ENCODE results near the gene RGS7.

The RGS7 gene

GRCh38 chr1:241272828-241273227 is 84.2 kb downstream of the RGS7 start:
- Histone ChIP-seq H3K4me1 (ENCODE audit: control insufficient read depth, insufficient read depth, low read length, poor library complexity, severe bottlenecking) (no peaks in the 10 kb centered on the region), H3K9me3 (ENCODE audit: control insufficient read depth, low read length) (peaks cover 7% of the 10 kb centered on the region), H3K27ac (ENCODE audit: low read depth, low read length, severe bottlenecking) (no peak overlapping the region), H3K4me3 (ENCODE audit: extremely low read depth, insufficient read depth, low read length, poor library complexity, severe bottlenecking) (no peak overlapping the region), H3K36me3 (ENCODE audit: control insufficient read depth, insufficient read depth, low read length) (no peaks in the 10 kb centered on the region)

- no peak overlapping the region for H3K4me3 ChIP-seq (ENCODE audit: extremely low read depth, insufficient read depth, low read length, poor library complexity, severe bottlenecking)
- peaks cover 7% of the 10 kb centered on the region for H3K9me3 ChIP-seq (ENCODE audit: control insufficient read depth, low read length)
- 80% methylated on average over 1 of the region's 1 CpG; no CpG with 5 or more reads in 1 of the 2 experiments for WGBS, 2 experiments (ENCODE audit: insufficient coverage in 2 of 2)
- H3K4me1 ChIP-seq (ENCODE audit: control insufficient read depth, insufficient read depth, low read length, poor library complexity, severe bottlenecking): no peaks in the 10 kb centered on the region
- H3K27ac ChIP-seq (ENCODE audit: low read depth, low read length, severe bottlenecking): no peak overlapping the region
- no peaks in the 10 kb centered on the region for H3K36me3 ChIP-seq (ENCODE audit: control insufficient read depth, insufficient read depth, low read length)
These were observed 85.6 kb downstream of the RGS7 start for GRCh38 chr1:241271427-241271826.

- Histone ChIP-seq H3K9me3 (ENCODE audit: control insufficient read depth, low read length) (peaks cover 7% of the 10 kb centered on the region), H3K27ac (ENCODE audit: low read depth, low read length, severe bottlenecking) (no peak overlapping the region), H3K4me3 (ENCODE audit: extremely low read depth, insufficient read depth, low read length, poor library complexity, severe bottlenecking) (no peak overlapping the region), H3K4me1 (ENCODE audit: control insufficient read depth, insufficient read depth, low read length, poor library complexity, severe bottlenecking) (no peaks in the 10 kb centered on the region), H3K36me3 (ENCODE audit: control insufficient read depth, insufficient read depth, low read length) (no peaks in the 10 kb centered on the region)
- WGBS, 2 experiments (ENCODE audit: insufficient coverage in 2 of 2): 83 to 94% methylated on average over 2 of the region's 2 CpGs
These were observed 87.0 kb downstream of the RGS7 start for GRCh38 chr1:241270016-241270415.

GRCh38 chr1:241269116-241269515 is 87.9 kb downstream of the RGS7 start:
- H3K4me1 ChIP-seq (ENCODE audit: control insufficient read depth, insufficient read depth, low read length, poor library complexity, severe bottlenecking): no peaks in the 10 kb centered on the region
- H3K27ac ChIP-seq (ENCODE audit: low read depth, low read length, severe bottlenecking): no peak overlapping the region
- no peaks in the 10 kb centered on the region for H3K36me3 ChIP-seq (ENCODE audit: control insufficient read depth, insufficient read depth, low read length)
- 83% methylated on average over 5 of the region's 9 CpGs for WGBS, 2 experiments (ENCODE audit: insufficient coverage in 2 of 2)
- H3K4me3 ChIP-seq (ENCODE audit: extremely low read depth, insufficient read depth, low read length, poor library complexity, severe bottlenecking): no peak overlapping the region
- H3K9me3 ChIP-seq (ENCODE audit: control insufficient read depth, low read length): peaks cover 7% of the 10 kb centered on the region

GRCh38 chr1:241266121-241266520 is 90.9 kb downstream of the RGS7 start:
- H3K4me3 ChIP-seq (ENCODE audit: extremely low read depth, insufficient read depth, low read length, poor library complexity, severe bottlenecking): no peak overlapping the region
- no peaks in the 10 kb centered on the region for H3K36me3 ChIP-seq (ENCODE audit: control insufficient read depth, insufficient read depth, low read length)
- 83% methylated on average over 1 of the region's 2 CpGs; no CpG with 5 or more reads in 1 of the 2 experiments for WGBS, 2 experiments (ENCODE audit: insufficient coverage in 2 of 2)

GRCh38 chr1:241265428-241265827 is 91.6 kb downstream of the RGS7 start:
- no peaks in the 10 kb centered on the region for H3K9me3 ChIP-seq (ENCODE audit: control insufficient read depth, low read length)
- H3K27ac ChIP-seq (ENCODE audit: low read depth, low read length, severe bottlenecking): no peak overlapping the region
- no peaks in the 10 kb centered on the region for H3K36me3 ChIP-seq (ENCODE audit: control insufficient read depth, insufficient read depth, low read length)
- H3K4me3 ChIP-seq (ENCODE audit: extremely low read depth, insufficient read depth, low read length, poor library complexity, severe bottlenecking): no peak overlapping the region
- H3K4me1 ChIP-seq (ENCODE audit: control insufficient read depth, insufficient read depth, low read length, poor library complexity, severe bottlenecking): no peaks in the 10 kb centered on the region
- 81 to 100% methylated on average over 1 to 2 of the region's 2 CpGs for WGBS, 2 experiments (ENCODE audit: insufficient coverage in 2 of 2)

More at GRCh38 chr1:241266121-241266520, 90.9 kb downstream of the RGS7 start:
- no peak overlapping the region for H3K27ac ChIP-seq (ENCODE audit: low read depth, low read length, severe bottlenecking)
- H3K4me1 ChIP-seq (ENCODE audit: control insufficient read depth, insufficient read depth, low read length, poor library complexity, severe bottlenecking): no peaks in the 10 kb centered on the region
- no peaks in the 10 kb centered on the region for H3K9me3 ChIP-seq (ENCODE audit: control insufficient read depth, low read length)

GRCh38 chr1:241263346-241263745 is 93.7 kb downstream of the RGS7 start:
- Histone ChIP-seq H3K36me3 (ENCODE audit: control insufficient read depth, insufficient read depth, low read length) (no peaks in the 10 kb centered on the region), H3K4me1 (ENCODE audit: control insufficient read depth, insufficient read depth, low read length, poor library complexity, severe bottlenecking) (no peaks in the 10 kb centered on the region), H3K4me3 (ENCODE audit: extremely low read depth, insufficient read depth, low read length, poor library complexity, severe bottlenecking) (no peak overlapping the region), H3K9me3 (ENCODE audit: control insufficient read depth, low read length) (no peaks in the 10 kb centered on the region), H3K27ac (ENCODE audit: low read depth, low read length, severe bottlenecking) (no peak overlapping the region)
- WGBS, 2 experiments (ENCODE audit: insufficient coverage in 2 of 2): 50 to 70% methylated on average over 2 of the region's 3 CpGs

- Histone ChIP-seq H3K4me3 (ENCODE audit: extremely low read depth, insufficient read depth, low read length, poor library complexity, severe bottlenecking) (no peak overlapping the region), H3K9me3 (ENCODE audit: control insufficient read depth, low read length) (no peaks in the 10 kb centered on the region), H3K36me3 (ENCODE audit: control insufficient read depth, insufficient read depth, low read length) (no peaks in the 10 kb centered on the region), H3K27ac (ENCODE audit: low read depth, low read length, severe bottlenecking) (no peak overlapping the region), H3K4me1 (ENCODE audit: control insufficient read depth, insufficient read depth, low read length, poor library complexity, severe bottlenecking) (no peaks in the 10 kb centered on the region)
- WGBS, 2 experiments (ENCODE audit: insufficient coverage in 2 of 2): 100% methylated on average over 2 of the region's 2 CpGs; no CpG with 5 or more reads in 1 of the 2 experiments
These were observed 103.5 kb downstream of the RGS7 start for GRCh38 chr1:241253471-241253870.

- H3K4me3 ChIP-seq (ENCODE audit: extremely low read depth, insufficient read depth, low read length, poor library complexity, severe bottlenecking): no peak overlapping the region
- WGBS, 2 experiments (ENCODE audit: insufficient coverage in 2 of 2): no CpG with 5 or more reads among the region's 1 CpG
- no peaks in the 10 kb centered on the region for H3K36me3 ChIP-seq (ENCODE audit: control insufficient read depth, insufficient read depth, low read length)
- H3K9me3 ChIP-seq (ENCODE audit: control insufficient read depth, low read length): no peaks in the 10 kb centered on the region
- no peak overlapping the region for H3K27ac ChIP-seq (ENCODE audit: low read depth, low read length, severe bottlenecking)
- H3K4me1 ChIP-seq (ENCODE audit: control insufficient read depth, insufficient read depth, low read length, poor library complexity, severe bottlenecking): no peaks in the 10 kb centered on the region
These were observed 106.5 kb downstream of the RGS7 start for GRCh38 chr1:241250465-241250864.

- 79 to 88% methylated on average over 1 to 2 of the region's 5 CpGs for WGBS, 2 experiments (ENCODE audit: insufficient coverage in 2 of 2)
- H3K27ac ChIP-seq (ENCODE audit: low read depth, low read length, severe bottlenecking): no peak overlapping the region
- no peak overlapping the region for H3K4me3 ChIP-seq (ENCODE audit: extremely low read depth, insufficient read depth, low read length, poor library complexity, severe bottlenecking)
- H3K4me1 ChIP-seq (ENCODE audit: control insufficient read depth, insufficient read depth, low read length, poor library complexity, severe bottlenecking): no peaks in the 10 kb centered on the region
- no peaks in the 10 kb centered on the region for H3K36me3 ChIP-seq (ENCODE audit: control insufficient read depth, insufficient read depth, low read length)
- no peaks in the 10 kb centered on the region for H3K9me3 ChIP-seq (ENCODE audit: control insufficient read depth, low read length)
These were observed 116.9 kb downstream of the RGS7 start for GRCh38 chr1:241240069-241240468.

- Histone ChIP-seq H3K36me3 (ENCODE audit: control insufficient read depth, insufficient read depth, low read length) (no peaks in the 10 kb centered on the region), H3K27ac (ENCODE audit: low read depth, low read length, severe bottlenecking) (no peak overlapping the region), H3K9me3 (ENCODE audit: control insufficient read depth, low read length) (no peaks in the 10 kb centered on the region), H3K4me1 (ENCODE audit: control insufficient read depth, insufficient read depth, low read length, poor library complexity, severe bottlenecking) (no peaks in the 10 kb centered on the region), H3K4me3 (ENCODE audit: extremely low read depth, insufficient read depth, low read length, poor library complexity, severe bottlenecking) (no peak overlapping the region)
- whole genome bisulfite sequencing, 2 experiments (ENCODE audit: insufficient coverage in 2 of 2): 73 to 93% methylated on average over 5 to 8 of the region's 8 CpGs
These were observed 119.1 kb downstream of the RGS7 start for GRCh38 chr1:241237873-241238272.
